Neural cell (in vitro differentiated cells): Measurements from ENCODE around the gene ORM2. TPM values are rescaled to one million over a fixed set of nuclear protein-coding genes. Genes with fewer than 3 reads are reported as not detected.

Source experiments
- H2AFZ ChIP-seq: fragments of 200-600, 300-800 bp; sonication (generic), shearing (Covaris generic); 2 replicates; pipeline ENCODE4 v1.6.0; 2014; ENCODE audit warnings: low read depth, mild to moderate bottlenecking, antibody characterized with exemption, low read length, moderate library complexity
- H3F3A ChIP-seq: fragments of 200-600 bp; shearing (Covaris generic); 2 replicates; pipeline ENCODE4 v1.6.1; 2016; ENCODE audit warnings: mild to moderate bottlenecking, moderate library complexity, mixed read lengths, antibody characterized with exemption, low read length; ENCODE audit not compliant: insufficient read depth, poor library complexity, severe bottlenecking
- H3K27ac ChIP-seq: fragments of 200-600, 300-800 bp; sonication (generic), shearing (Covaris generic); 2 replicates; pipeline ENCODE4 v1.5.1; 2014; ENCODE audit warnings: mild to moderate bottlenecking, low read length, moderate library complexity
- H3K27me3 ChIP-seq: fragments of 300-800, 200-600 bp; sonication (generic), shearing (Covaris generic); 2 replicates; pipeline ENCODE4 v1.6.0; 2014; ENCODE audit warnings: mild to moderate bottlenecking, low read depth, low read length, moderate library complexity; ENCODE audit not compliant: insufficient read depth
- H3K36me3 ChIP-seq: fragments of 300-800, 200-600 bp; sonication (generic), shearing (Covaris generic); 2 replicates; pipeline ENCODE4 v1.5.1; 2014; ENCODE audit warnings: mild to moderate bottlenecking, antibody characterized with exemption, low read length, moderate library complexity; ENCODE audit not compliant: insufficient read depth
- H3K4me2 ChIP-seq: fragments of 300-800, 200-600 bp; sonication (generic), shearing (Covaris generic); 2 replicates; pipeline ENCODE4 v1.6.0; 2014; ENCODE audit warnings: mild to moderate bottlenecking, low read length
- H3K4me3 ChIP-seq: fragments of 300-800, 200-600 bp; sonication (generic), shearing (Covaris generic); 2 replicates; pipeline ENCODE4 v1.5.1; 2014; ENCODE audit warnings: mild to moderate bottlenecking, low read length, moderate library complexity
- H3K79me2 ChIP-seq: fragments of 200-600 bp; shearing (Covaris generic); replicated peaks from 2 replicates; pipeline ENCODE4 v1.6.0; 2014; ENCODE audit warnings: mild to moderate bottlenecking, low read length, moderate library complexity; ENCODE audit not compliant: insufficient read depth
- H3K9ac ChIP-seq: fragments of 300-800, 200-600 bp; sonication (generic), shearing (Covaris generic); 2 replicates; pipeline ENCODE4 v1.6.1; 2016; ENCODE audit warnings: mild to moderate bottlenecking, low read length, mixed read lengths
- H3K9me2 ChIP-seq: fragments of 200-600 bp; shearing (Covaris generic); 2 replicates; pipeline ENCODE4 v1.6.1; 2016; ENCODE audit warnings: mild to moderate bottlenecking, low read length, mixed read lengths; ENCODE audit not compliant: insufficient read depth
- H3K9me3 ChIP-seq: fragments of 200-600, 300-800 bp; sonication (generic), shearing (Covaris generic); 2 replicates; pipeline ENCODE4 v1.6.1; 2016; ENCODE audit warnings: mild to moderate bottlenecking, mixed run types, low read length, moderate library complexity, mixed read lengths
- H4K20me1 ChIP-seq: fragments of 200-600 bp; shearing (Covaris generic); 2 replicates; pipeline ENCODE4 v1.6.1; 2016; ENCODE audit warnings: mild to moderate bottlenecking, mixed run types; ENCODE audit not compliant: insufficient read depth
- EP300 ChIP-seq: fragments of 450-650 bp; conservative IDR thresholded peaks from 2 replicates; pipeline ENCODE4 v1.6.1; 2014; ENCODE audit warnings: antibody characterized with exemption, mild to moderate bottlenecking, moderate library complexity; ENCODE audit not compliant: poor library complexity, severe bottlenecking
- EZH2 ChIP-seq: fragments of 200-600, 300-800 bp; shearing (Covaris generic), sonication (generic); IDR thresholded peaks from 2 replicates; pipeline ENCODE4 v1.6.1; 2014; ENCODE audit warnings: antibody characterized with exemption, low read length, borderline replicate concordance, mild to moderate bottlenecking; ENCODE audit not compliant: insufficient read depth, poor library complexity, severe bottlenecking
- MXI1 ChIP-seq: fragments of 450-650 bp; conservative IDR thresholded peaks from 2 replicates; pipeline ENCODE4 v1.6.1; 2014; ENCODE audit warnings: antibody characterized with exemption, mild to moderate bottlenecking; ENCODE audit not compliant: poor library complexity, severe bottlenecking
- POLR2AphosphoS5 ChIP-seq: IDR thresholded peaks from 2 replicates; pipeline ENCODE4 v1.6.1; 2012
- RAD21 ChIP-seq: fragments of 450-650 bp; conservative IDR thresholded peaks from 2 replicates; pipeline ENCODE4 v1.6.1; 2014; ENCODE audit warnings: antibody characterized with exemption, mild to moderate bottlenecking, moderate library complexity
- SMC3 ChIP-seq: fragments of 450-650 bp; conservative IDR thresholded peaks from 2 replicates; pipeline ENCODE4 v1.6.1; 2014; ENCODE audit warnings: antibody characterized with exemption, mild to moderate bottlenecking, moderate library complexity; ENCODE audit not compliant: poor library complexity
- TAF1 ChIP-seq: IDR thresholded peaks from 2 replicates; pipeline ENCODE4 v1.6.1; 2012; ENCODE audit warnings: low read depth
- polyA plus RNA-seq: library from polyadenylated mRNA; depleted of rRNA; stranded (reverse); fragments of >200 nt; gene quantifications from 2 replicates; pipeline ENCODE4 v1.2.3, GENCODE V29; 2014
- TF ChIP-seq, protein P1 (sequence below): fragments of 450-650 bp; IDR thresholded peaks from 2 replicates; pipeline ENCODE4 v1.5.1; 2014; ENCODE audit warnings: antibody characterized with exemption, mild to moderate bottlenecking, moderate library complexity; ENCODE audit not compliant: poor library complexity, severe bottlenecking
- TF ChIP-seq, protein P2 (sequence below): IDR thresholded peaks from 2 replicates; pipeline ENCODE4 v1.6.1; 2012; ENCODE audit warnings: borderline replicate concordance

Gene ORM2
- polyA plus RNA-seq, 1 donor from 2014 or later, result not detected

- TF ChIP-seq EZH2 (no peak), RAD21 (no peak), POLR2AphosphoS5 (no peak), MXI1 (no peak), TAF1 (no peak), EP300 (no peak), SMC3 (no peak)
- TF ChIP-seq, protein P1, sequence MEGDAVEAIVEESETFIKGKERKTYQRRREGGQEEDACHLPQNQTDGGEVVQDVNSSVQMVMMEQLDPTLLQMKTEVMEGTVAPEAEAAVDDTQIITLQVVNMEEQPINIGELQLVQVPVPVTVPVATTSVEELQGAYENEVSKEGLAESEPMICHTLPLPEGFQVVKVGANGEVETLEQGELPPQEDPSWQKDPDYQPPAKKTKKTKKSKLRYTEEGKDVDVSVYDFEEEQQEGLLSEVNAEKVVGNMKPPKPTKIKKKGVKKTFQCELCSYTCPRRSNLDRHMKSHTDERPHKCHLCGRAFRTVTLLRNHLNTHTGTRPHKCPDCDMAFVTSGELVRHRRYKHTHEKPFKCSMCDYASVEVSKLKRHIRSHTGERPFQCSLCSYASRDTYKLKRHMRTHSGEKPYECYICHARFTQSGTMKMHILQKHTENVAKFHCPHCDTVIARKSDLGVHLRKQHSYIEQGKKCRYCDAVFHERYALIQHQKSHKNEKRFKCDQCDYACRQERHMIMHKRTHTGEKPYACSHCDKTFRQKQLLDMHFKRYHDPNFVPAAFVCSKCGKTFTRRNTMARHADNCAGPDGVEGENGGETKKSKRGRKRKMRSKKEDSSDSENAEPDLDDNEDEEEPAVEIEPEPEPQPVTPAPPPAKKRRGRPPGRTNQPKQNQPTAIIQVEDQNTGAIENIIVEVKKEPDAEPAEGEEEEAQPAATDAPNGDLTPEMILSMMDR, result no peak
- TF ChIP-seq, protein P2, sequence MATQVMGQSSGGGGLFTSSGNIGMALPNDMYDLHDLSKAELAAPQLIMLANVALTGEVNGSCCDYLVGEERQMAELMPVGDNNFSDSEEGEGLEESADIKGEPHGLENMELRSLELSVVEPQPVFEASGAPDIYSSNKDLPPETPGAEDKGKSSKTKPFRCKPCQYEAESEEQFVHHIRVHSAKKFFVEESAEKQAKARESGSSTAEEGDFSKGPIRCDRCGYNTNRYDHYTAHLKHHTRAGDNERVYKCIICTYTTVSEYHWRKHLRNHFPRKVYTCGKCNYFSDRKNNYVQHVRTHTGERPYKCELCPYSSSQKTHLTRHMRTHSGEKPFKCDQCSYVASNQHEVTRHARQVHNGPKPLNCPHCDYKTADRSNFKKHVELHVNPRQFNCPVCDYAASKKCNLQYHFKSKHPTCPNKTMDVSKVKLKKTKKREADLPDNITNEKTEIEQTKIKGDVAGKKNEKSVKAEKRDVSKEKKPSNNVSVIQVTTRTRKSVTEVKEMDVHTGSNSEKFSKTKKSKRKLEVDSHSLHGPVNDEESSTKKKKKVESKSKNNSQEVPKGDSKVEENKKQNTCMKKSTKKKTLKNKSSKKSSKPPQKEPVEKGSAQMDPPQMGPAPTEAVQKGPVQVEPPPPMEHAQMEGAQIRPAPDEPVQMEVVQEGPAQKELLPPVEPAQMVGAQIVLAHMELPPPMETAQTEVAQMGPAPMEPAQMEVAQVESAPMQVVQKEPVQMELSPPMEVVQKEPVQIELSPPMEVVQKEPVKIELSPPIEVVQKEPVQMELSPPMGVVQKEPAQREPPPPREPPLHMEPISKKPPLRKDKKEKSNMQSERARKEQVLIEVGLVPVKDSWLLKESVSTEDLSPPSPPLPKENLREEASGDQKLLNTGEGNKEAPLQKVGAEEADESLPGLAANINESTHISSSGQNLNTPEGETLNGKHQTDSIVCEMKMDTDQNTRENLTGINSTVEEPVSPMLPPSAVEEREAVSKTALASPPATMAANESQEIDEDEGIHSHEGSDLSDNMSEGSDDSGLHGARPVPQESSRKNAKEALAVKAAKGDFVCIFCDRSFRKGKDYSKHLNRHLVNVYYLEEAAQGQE, result no peak
- H3K36me3 ChIP-seq, result no peaks in the 10 kb centered on the region
- no peak overlapping the region for H2AFZ ChIP-seq
- no peaks in the 10 kb centered on the region for H3F3A ChIP-seq
- H3K4me3 ChIP-seq, result no peak overlapping the region
- H3K27me3 ChIP-seq, result no peaks in the 10 kb centered on the region
- H3K9me3 ChIP-seq, result no peaks in the 10 kb centered on the region
- no peak overlapping the region for H3K4me2 ChIP-seq
- no peak overlapping the region for H3K27ac ChIP-seq
- H3K9ac ChIP-seq, result no peak overlapping the region
- no peaks in the 10 kb centered on the region for H3K79me2 ChIP-seq
- no peaks in the 10 kb centered on the region for H3K9me2 ChIP-seq
- no peaks in the 10 kb centered on the region for H4K20me1 ChIP-seq
These were observed 48.3 kb downstream of the ORM2 start for GRCh38 chr9:114378016-114378415.

GRCh38 chr9:114378883-114379282, 49.2 kb downstream of the ORM2 start:
- Histone ChIP-seq H3K4me3 (no peak overlapping the region), H3F3A (no peaks in the 10 kb centered on the region), H2AFZ (no peak overlapping the region), H4K20me1 (no peaks in the 10 kb centered on the region), H3K9me3 (no peaks in the 10 kb centered on the region), H3K27me3 (no peaks in the 10 kb centered on the region), H3K36me3 (no peaks in the 10 kb centered on the region), H3K9me2 (no peaks in the 10 kb centered on the region), H3K9ac (no peak overlapping the region), H3K4me2 (no peak overlapping the region), H3K27ac (no peak overlapping the region), H3K79me2 (no peaks in the 10 kb centered on the region)
- TF ChIP-seq POLR2AphosphoS5 (no peak), MXI1 (no peak), EP300 (no peak)
- TF ChIP-seq, protein P1, result no peak

Other genes with a start within 250 kb of the ORM2 start
- gene KIF12, start 230.6 kb upstream of the ORM2 start, polyA plus RNA-seq, result 0.14 TPM in 1 of 2 replicates, not detected in the other
- 0.04 and 0.25 TPM in 2 replicates for gene COL27A1, start 174.3 kb upstream of the ORM2 start, polyA plus RNA-seq
- not detected in 2 replicates for gene ORM1, start 6.8 kb upstream of the ORM2 start, polyA plus RNA-seq
- gene AKNA, start 58.1 kb downstream of the ORM2 start, polyA plus RNA-seq, result 1.2 and 1.8 TPM in 2 replicates
- 2.5 and 4.6 TPM in 2 replicates for gene WHRN, start 175.6 kb downstream of the ORM2 start, polyA plus RNA-seq